GM12865 (cell line): ENCODE measurements around the gene CTBP1.

Experiments used
- DNase-seq: peaks from one replicate; pipeline ENCODE4 v3.0.0; 2010; ENCODE audit warnings: low read depth
- H3K4me3 ChIP-seq: 2 replicates; pipeline ENCODE4 v1.5.1; 2011; ENCODE audit warnings: mild to moderate bottlenecking, low read depth, low read length, control low read depth
- TF ChIP-seq, protein P1 (sequence below): IDR thresholded peaks from 2 replicates; pipeline ENCODE4 v1.5.1; 2011; ENCODE audit warnings: low read length, control low read depth, low read depth, inconsistent platforms; ENCODE audit not compliant: insufficient read depth; ENCODE audit errors: missing control alignments

CTBP1 gene

DNA sequence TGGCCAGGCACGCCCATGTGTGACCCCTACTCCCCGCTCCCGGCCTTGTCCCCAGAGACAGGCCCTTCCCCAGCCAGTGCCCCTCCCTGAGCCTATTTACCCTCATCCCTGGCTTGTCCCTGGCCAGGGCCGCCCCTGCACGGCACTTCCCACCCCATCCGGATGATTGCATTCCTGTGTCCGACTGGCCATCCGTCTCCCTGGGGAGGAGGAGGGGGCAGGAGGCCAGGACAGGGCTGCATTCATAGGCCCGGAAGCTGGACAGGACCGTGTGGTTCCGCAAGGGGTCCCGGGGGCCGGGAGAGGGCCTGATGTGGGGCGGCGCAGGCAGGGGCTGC is 22.8 kb downstream of the CTBP1 start:
- no peak overlapping the region for H3K4me3 ChIP-seq
- TF ChIP-seq, protein P1, sequence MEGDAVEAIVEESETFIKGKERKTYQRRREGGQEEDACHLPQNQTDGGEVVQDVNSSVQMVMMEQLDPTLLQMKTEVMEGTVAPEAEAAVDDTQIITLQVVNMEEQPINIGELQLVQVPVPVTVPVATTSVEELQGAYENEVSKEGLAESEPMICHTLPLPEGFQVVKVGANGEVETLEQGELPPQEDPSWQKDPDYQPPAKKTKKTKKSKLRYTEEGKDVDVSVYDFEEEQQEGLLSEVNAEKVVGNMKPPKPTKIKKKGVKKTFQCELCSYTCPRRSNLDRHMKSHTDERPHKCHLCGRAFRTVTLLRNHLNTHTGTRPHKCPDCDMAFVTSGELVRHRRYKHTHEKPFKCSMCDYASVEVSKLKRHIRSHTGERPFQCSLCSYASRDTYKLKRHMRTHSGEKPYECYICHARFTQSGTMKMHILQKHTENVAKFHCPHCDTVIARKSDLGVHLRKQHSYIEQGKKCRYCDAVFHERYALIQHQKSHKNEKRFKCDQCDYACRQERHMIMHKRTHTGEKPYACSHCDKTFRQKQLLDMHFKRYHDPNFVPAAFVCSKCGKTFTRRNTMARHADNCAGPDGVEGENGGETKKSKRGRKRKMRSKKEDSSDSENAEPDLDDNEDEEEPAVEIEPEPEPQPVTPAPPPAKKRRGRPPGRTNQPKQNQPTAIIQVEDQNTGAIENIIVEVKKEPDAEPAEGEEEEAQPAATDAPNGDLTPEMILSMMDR, result no peak
- DNase-seq, result no peak

DNA sequence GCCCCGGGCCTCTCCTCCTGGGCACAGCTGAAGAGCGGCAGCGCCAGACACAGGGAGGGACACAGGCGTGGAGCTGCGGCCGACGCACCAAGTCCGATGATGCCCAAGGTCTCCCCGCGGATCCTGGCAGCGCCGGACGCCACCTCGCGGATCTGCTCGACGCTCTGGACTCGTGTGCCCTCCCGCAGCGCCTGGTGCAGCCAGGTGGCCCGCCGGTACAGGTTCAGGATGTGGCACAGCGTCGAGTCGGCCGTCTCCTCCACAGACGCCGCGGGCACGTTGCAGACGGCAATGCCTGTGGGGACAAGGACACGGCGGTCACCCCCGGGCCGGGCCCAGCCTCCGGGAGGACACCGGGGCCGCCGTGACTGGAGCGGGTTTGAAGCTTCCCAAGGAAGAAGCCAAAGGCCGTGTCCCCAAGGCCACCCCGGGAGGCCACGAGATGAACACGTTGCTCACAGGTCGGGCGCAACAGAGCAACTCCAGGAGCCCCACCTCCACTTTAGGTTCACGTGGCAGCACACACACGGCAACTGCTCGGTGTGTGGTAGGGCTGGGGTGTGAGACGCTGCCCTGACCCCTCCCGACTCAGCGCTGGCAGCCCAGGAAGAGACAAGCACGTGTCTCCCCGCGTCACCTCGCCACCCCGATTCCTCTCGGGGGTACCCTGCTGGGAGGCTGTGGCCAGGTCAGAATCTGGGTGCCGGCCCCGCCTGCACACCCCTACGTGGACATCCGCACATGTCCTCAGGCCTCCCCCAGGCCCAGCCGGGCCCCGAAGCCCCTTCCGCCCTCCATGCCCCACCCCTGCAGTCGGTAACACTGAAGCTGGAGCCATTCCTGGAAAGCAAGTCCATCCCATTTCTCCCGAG is 23.4 kb downstream of the CTBP1 start:
- TF ChIP-seq, protein P1, result no peak
- no peak for DNase-seq

DNA sequence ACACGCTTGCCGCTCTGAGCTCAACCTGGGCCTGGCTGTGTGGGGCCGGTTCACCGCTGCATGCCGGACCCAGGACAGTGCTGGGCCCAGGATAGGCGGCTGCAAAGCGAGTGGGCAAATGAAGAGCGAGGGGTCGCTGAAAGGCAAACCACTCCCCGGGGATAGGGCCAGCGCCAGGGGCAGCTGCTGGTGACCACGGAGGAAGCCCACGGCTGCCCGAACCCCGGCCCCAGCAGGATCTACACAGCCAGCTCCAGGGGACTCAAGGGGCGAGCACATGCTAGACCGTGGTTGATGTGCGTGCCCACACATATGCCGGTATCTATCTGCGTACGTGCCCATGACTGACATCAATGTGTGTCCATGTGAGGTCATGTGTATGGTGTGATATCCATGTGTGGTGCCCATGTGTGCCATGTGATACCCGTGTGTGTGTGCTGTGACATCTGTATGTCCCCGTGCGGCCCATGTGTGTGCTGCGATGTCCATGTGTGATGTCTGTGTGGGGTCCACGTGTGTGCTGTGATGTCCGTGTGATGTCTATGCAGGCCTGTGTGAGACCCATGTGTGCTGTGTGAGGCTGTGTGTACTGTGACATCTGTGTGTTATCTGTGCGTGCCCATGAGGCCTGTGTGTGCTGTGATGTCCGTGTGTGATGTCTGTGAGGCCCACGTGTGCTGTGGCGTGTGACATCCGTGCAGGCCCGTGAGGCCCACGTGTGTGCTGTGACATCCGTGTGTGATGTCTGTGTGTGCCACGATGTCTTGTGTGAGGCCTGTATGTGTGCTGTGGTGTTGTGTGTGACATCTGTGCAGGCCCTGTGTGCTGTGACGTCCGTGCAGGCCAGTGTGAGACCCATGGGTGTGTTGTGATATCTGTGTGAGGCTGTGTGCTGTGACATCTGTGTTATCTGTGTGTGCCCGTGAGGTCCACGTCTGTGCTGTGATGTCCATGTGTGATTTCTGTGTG is 24.8 kb downstream of the CTBP1 start:
- TF ChIP-seq, protein P1, result no peak
- H3K4me3 ChIP-seq, result no peak overlapping the region
- DNase-seq, result no peak

More for the DNA sequence above, 23.4 kb downstream of the CTBP1 start:
- H3K4me3 ChIP-seq, result no peak overlapping the region

- TF ChIP-seq, protein P1, result no peak
- no peak overlapping the region for H3K4me3 ChIP-seq
- DNase-seq, result no peak
These were observed 25.8 kb downstream of the CTBP1 start for GRCh38 chr4:1222938-1223690.

DNA sequence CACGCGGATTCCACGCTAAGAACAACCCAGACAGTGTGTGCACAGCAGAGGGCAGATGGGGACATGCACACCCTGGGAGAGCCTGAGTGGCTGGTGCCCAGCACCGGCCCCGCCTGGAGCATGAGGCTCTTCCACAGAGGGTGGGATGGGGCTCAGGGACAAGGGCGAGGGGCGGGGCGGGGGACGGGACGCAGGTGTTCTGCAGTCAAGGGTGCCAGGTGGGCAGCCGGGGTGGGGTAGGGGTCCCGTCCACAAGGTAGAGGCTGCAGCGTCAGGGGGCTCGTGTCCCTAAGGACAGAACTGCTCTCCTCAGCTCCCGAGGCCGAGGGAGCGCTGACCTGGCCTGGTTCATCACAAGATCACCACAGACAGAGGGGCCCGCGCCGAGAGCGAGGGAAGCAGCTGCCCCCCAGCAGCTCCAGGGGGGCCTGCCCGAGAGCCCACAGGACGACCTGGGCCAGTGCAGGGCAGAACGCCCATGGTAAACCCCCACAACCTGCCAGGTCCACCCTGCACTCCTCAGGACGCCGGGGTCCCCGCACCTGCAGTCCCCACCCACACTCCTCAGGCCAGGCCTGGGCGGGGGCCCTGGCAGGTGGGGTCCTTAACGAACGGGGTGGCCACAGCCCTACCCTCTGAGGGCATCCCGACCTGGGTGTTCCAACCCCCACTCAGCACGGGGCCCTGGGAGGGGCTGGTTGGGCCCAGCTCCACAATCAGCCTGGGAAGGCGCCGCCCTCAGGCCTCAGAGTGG is 26.7 kb downstream of the CTBP1 start:
- no peak for DNase-seq
- TF ChIP-seq, protein P1, result no peak
- no peak overlapping the region for H3K4me3 ChIP-seq
